ENCODE data around the gene HPDL.

Gene HPDL

DNA sequence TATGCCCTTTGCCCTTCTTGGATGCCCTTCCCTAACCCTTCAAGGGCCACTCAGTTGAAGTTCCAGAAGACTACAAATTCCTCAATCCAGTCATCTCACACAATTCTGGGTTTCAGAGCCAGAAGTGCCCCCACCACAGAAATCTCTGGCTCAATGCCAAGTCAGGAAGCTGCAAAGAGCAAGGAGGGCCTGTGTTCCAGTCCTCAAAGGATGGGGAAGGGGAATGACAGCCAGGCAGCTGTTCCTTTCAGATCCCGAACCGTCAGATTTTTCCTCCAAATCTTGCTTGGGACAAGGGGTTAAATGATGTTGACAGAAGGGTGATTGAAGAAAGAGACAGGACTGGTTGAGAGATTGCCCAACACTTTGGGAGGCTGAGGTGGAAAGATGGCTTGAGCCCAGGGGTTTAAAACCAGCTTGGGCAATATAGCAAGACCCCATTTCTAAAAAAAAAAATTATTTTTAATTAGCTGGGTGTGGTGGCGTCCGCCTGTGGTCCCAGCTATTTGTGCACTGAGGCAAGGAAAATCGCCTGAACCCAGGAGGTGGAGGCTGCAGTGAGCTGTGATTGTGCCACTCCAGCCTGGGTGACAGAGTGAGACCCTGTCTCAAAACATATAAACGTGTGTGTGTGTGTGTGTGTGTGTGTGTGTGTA lies 716 bp upstream of the HPDL start:
- no peak for DNase-seq

- DNase-seq = no peak
These were observed 1.2 kb downstream of the HPDL start for GRCh38 chr1:45327644-45328515.

DNA sequence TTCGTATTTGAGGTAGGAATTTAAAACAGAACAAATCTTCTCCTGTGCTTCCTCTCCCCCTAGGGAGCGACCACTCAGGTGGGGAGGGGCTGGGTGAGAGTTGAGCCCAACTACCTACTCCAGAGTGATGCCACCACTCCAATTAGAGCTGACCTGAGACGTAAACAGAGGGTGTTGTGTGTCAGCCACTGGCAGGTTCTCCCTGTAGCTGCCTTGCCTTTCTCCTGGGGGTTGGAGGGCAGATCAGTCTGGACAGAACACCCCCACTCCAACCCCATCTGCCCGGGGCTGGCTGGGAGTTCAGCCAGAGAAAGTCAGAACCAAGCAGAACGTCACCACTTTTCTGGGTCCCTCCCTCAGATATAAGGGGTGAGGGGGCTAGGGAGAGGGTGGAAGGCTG lies 2.0 kb downstream of the HPDL start:
- DNase-seq = no peak

- DNase-seq = no peak
These were observed 2.8 kb downstream of the HPDL start for GRCh38 chr1:45329445-45329844.

DNA sequence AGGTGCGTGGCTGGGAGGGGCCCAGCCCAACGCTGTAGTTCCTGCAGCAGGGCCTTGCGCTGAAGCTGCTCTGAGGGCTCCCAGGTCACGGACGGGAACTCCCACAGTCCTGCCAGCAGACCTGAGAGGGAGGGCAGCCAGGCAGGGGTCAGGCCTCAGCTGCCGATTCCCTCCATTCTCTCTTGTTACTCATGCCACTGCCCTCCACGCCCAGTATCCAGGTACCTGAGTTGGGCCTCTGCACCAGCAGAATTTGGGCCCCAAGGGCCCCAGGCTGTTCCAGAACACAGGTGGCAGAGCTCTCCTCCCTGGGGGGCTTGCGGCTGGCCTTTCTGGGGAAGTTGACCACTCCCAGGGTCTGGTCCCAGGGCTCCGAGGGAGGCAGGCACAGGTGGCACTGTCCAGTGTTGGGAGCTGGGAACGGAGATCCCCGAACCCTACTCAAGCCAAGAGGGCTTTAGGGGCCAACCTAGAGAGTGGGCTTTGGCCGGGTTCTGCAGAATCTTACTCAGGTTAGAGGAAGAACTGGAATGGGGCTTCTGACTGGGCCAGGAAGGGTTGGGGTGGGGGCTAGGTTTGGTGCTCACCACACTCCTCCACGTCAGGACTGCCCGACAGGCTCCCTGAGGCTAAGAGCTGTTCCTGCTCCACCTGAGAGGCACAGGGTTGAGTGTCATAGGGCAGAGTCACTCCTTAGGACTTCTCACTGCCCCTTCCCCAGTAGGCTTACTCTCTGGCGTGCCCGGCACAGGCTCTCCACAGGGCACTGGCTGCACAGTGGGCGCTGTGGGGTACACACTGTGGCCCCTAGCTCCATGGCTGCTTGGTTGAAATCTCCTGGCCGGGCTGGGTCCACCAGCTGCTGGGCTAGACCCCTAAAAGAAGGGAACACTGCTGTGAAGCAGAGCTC lies 5.0 kb downstream of the HPDL start:
- DNase-seq = no peak

GRCh38 chr1:45332346-45332720 lies 5.6 kb downstream of the HPDL start:
- no peak for DNase-seq

DNA sequence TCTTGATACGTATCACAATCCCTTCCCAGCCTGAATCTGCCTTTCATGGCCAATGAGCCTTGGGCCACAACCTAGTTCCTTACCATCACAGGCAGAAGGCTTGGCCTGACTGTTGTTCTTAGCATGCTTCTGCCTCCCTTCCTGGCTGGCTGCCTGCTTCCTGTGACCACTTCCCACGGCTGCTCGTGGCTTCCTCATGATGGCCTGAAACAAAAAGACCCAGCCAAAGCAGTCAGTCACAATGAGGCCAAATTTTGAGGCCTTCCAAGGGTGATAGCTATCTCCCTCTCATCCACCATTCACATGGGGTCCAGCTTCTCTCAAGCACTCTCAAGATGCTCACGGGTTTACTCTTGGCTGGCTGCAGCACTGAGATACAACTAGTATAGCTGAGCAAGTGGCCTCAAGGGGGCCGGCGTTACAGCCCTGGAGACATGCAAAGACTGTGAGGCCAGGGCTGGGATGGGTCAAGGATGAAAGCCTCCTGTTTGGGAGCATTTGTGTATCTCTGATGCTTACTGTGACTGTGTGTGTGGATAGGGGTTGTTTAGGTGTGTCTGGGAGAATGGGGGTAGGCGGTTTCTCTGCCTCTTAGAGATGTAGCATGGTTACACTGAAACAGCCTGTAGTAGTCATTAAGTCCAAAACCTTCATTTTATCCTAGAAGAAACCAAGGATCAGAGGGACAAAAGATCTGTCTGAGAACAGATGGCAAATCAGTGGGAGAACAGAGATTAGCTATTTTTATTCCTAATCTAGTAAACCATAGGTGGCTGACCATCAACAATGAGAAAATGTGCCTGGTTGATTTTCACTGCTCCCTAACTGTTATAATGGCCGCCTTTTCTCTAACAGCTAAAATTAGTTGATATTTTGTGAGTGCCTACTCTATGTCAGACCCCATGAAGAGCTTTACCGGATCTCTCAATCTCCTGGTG lies 7.9 kb downstream of the HPDL start:
- DNase-seq = no peak

DNA sequence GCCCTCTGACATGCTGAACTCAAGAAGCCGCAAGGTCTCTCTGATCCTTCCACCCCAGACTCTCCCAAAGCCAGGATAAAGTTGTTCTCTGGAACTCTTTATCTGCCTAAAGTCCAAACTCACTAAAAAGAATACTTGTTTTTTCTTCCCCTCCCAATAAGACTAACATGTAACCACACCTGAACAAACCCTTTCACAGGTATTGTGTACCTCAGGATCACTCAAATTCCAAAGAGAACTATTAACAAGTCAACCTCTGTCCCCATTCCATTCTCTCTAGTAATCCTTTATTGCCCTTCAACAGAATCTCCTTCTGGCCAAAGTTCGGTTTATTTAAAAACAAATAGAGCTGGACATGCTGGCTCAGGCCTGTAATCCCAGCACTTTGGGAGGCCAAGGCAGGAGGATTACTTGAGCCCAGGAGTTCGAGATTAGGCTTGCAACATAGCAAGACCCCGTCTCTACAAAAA lies 9.2 kb downstream of the HPDL start:
- no peak for DNase-seq

DNA sequence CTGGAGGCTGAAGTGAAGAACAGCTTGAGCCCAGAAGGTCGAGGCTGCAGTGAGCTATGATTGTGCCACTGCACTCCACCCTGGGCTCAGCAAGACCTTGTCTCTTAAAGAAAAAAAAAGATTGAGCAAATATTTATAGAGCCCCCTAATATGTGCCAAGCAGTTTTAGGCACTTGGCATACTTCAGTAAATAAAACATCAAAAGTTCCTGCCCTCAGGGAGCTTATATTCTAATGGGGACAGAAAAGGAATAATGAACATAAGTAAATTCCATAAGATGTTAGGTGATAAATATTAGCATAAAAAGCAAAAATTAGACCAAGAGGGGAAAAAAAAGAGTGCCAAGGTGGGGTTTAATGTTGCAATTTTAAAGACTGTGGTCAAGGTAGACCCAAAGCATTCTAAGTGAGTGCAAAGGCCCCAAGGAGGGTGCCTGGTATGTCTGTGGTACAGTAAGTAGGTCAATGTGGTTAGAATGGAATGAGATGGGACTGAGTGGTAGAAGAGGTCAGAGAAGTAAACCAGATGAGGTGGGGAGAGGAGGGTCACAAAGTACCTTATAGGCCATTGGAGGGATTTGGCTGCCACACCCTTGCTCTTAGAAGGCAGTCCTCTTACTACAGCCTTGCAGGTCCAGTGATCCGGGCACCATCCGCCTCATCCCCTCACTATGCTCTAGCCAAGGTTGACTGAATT lies 11.1 kb downstream of the HPDL start:
- DNase-seq = no peak

DNA sequence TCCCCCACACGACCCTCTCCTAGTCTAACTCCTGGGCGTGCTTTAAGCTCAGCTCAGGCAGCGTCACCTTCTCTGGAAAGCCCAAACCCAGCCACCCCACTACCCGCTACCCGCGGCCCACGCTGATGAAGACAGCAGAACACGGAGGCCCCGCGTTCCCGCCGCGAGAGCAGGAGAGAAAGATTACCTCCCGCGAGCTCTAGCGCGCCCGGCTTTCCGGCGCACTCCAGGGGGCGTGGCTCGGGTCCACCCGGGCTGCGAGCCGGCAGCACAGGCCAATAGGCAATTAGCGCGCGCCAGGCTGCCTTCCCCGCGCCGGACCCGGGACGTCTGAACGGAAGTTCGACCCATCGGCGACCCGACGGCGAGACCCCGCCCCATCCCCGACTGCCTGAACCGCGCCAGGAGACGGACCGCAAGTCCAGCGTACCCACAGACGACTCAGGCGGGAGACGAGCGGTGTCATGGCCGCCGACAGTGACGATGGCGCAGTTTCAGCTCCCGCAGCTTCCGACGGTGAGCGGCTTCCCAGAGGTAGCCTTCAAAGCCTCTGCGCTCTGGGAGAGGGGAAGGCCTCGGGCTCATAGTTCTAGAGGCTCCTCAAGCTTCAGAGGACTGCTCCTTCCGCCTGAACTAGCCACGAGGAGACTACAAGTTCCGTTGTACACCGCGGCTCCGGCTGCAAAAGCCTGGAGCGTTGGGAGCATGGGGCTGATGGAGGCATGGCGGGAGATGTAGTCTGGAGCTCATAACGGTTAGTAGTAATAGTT lies 13.3 kb downstream of the HPDL start, which contains the start of the genes MUTYH and TOE1:
Gene MUTYH, minus strand, starts transcription at position 652 of the 770 bp plus-strand sequence. CDS start 5,935 bp downstream, outside the sequence.
Gene TOE1, plus strand, starts transcription at position 382 of the 770 bp plus-strand sequence. Its CDS starts 83 bp downstream, at position 465.
- peak; percentile 76 to 90 for DNase-seq

DNA sequence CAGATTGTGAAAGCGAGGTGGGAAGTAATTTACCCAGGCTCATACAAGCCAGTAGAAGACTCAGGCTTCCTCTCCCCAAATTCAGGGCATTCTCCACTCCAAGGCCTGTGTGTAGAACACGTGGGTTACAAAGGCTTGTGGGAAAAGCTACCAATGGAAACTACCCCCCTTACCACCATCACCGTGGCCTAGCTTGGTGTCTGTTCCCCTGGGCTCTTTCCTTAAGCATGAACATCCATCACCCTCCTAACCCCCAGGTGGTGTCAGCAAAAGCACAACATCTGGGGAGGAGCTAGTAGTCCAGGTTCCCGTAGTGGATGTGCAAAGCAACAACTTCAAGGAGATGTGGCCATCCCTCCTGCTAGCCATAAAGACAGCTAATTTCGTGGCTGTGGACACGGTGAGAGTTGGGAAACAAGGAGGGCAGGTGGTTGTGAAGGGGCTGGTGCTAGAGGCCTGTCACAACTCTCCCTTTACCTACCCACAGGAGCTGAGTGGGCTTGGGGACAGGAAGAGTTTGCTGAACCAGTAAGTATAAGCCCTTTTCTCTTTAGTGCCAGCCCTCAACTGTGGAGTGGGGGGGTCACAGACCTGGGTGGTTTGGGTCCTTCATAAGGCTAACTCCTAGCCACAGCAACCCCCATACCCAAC lies 14.2 kb downstream of the HPDL start:
- no peak for DNase-seq

GRCh38 chr1:45344499-45344898 lies 17.8 kb downstream of the HPDL start:
- DNase-seq = no peak

DNA sequence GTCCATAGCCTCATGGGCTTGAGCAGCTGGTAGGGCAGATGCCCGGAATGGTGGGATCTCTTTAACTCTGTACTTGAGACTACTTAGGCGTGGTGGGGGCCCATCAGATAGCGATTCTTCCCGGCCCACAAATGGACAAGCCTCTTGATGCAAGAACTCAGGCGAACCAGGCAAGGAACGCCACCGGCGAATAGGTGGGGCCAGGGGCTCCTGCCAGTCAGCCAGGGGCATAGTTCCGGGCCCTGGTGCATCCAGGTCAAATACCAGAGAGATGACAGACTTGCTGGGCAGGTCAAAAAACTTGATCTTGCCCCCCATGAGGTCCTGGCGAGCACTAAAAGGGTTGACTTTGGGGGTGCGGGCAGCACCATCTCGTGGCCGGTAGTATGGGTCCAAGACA lies 18.3 kb downstream of the HPDL start:
- DNase-seq = no peak

GRCh38 chr1:45346473-45346872 lies 19.8 kb downstream of the HPDL start:
- DNase-seq = no peak

DNA sequence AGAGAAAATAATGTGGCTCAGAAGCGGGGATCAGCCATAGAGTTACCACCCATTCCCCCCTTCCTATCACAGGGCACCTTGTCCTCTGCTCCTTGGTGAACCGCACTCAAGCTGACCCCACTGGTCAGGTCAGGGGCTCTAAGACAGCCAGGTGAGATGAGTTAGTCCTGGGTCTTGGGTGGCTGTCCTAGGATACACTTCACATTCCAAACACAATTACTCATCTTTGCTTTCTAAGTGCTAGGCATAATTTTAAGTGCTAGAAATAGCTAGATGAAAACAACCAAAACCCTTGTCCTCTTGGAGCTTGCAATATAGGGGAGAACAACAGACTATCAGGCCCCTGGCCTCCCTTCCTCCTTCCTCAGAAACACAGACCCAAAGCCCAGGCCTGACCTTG lies 21.3 kb downstream of the HPDL start:
- no peak for DNase-seq

DNA sequence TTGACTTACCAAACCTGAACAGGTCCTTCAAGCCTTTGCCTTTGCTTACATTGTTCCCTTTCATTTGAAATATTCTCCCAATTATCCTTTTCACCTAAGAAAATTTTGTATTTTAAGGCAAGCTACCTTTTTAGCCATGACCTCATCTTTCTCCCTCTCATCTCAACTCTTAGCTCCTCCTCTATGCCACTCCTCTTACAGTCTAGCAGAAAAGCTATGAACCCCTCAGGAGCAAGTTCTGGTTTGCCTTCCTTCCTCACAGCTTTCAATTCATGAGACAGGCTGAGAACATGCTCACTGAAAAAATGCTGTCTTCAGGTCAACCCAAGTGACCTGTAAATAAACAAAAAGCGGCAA lies 21.9 kb downstream of the HPDL start:
- no peak for DNase-seq

DNA sequence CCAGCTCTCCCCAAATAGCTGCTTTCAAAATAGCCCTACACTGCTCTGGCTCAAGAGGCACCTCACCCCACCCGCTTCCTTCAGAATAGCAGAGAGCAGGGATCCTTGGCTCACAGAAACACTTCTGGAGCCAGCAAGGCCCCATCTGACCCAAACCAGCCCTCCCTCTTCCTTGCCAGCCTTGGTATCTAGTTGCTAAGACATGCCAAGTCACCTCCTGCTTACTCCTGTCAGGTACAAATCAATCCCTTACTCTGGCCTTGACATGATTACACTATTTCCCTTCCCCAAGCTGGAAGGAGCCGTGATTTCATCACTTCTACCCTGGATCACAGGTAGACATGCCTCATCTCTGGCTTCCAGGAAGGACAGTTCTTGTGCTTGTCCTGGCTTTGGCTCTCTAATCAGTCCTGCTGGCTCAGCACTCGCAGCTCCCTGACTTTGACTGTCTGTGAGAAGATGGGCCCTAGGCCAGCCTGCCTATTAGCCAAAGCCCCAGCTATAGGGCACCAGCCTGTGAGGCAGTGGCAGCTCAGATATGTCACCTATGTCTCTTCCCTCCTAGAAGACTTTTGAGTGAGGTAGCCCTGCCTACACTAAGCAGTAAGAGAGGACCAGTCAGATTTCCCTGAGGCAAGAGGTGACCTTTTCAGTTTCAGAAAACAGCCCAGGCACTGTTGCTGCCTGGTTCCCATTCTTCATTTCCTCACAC lies 22.4 kb downstream of the HPDL start:
- no peak for DNase-seq

GRCh38 chr1:45351508-45351907 lies 24.8 kb downstream of the HPDL start:
- no peak for DNase-seq

GRCh38 chr1:45353685-45354084 lies 27.0 kb downstream of the HPDL start:
- DNase-seq = no peak

Measured in NCI-H187 (cell line).